OCI-LY1 (cell line): ENCODE data around the gene TMEM167B.

Source experiments
- EZH2 ChIP-seq: fragments of 200-600 bp; sonication (generic), shearing (Covaris generic); IDR thresholded peaks from 2 replicates; pipeline ENCODE4 v1.8.0; 2017; ENCODE audit warnings: borderline replicate concordance, mixed run types, mild to moderate bottlenecking, antibody characterized with exemption, low read length, moderate library complexity, mixed read lengths
- TF ChIP-seq, protein P1 (sequence below): fragments of 200-600 bp; sonication (generic), shearing (Covaris generic); IDR thresholded peaks from 2 replicates; pipeline ENCODE4 v1.5.1; 2017; ENCODE audit warnings: mild to moderate bottlenecking, antibody characterized with exemption, low read length, moderate library complexity, mixed read lengths

DNA sequence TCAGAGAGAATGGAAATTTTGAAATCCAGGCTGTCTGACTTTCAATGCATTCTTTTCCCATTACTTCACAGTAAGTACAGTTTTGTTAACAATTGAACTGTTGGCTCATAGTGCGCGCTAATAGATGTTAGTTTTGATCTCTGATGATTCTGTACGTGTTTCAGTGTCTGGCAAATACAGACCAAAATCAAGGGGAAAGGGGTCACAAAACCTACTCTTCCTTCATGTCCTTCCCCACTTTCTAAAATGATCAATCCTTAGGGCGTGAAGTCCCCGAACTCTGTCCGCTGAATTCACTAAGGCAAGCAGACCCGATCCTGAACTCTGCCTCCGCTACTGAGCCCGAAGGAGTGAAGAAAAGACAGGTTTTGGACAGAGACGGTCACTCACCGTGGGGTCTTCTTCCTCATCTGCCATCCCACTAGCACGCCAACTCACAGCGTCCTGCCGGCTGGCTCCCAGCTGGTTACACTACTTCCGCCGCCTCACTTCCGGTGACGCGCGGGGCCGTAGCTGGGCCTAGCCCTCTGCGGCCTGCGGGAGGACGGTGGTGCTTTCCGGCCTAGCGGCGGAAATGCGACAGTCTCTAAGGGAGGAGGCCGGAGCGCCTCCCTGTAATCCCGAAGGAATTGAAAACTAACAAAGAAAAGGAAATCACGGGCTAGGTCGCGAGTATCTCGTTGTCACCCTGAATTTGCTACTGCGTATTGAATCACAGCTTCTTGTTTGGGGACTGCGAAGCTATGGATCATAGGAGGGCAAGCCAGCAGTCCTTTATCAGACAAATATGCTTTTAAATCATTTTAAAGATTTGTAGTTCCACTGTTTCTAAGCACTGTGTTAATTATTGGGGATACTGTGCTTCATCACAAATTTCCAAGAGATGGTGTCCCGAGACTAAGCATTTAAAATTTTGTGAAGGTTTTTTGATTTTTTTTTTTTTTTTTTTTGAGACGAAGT lies 14.8 kb upstream of the TMEM167B start, which contains the start of gene TAF13:
- TF ChIP-seq, protein P1, sequence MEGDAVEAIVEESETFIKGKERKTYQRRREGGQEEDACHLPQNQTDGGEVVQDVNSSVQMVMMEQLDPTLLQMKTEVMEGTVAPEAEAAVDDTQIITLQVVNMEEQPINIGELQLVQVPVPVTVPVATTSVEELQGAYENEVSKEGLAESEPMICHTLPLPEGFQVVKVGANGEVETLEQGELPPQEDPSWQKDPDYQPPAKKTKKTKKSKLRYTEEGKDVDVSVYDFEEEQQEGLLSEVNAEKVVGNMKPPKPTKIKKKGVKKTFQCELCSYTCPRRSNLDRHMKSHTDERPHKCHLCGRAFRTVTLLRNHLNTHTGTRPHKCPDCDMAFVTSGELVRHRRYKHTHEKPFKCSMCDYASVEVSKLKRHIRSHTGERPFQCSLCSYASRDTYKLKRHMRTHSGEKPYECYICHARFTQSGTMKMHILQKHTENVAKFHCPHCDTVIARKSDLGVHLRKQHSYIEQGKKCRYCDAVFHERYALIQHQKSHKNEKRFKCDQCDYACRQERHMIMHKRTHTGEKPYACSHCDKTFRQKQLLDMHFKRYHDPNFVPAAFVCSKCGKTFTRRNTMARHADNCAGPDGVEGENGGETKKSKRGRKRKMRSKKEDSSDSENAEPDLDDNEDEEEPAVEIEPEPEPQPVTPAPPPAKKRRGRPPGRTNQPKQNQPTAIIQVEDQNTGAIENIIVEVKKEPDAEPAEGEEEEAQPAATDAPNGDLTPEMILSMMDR = no peak
- no peak for TF ChIP-seq EZH2
